ENCODE results near the gene IL6ST.

IL6ST gene

GRCh38 chr5:55899344-55899743 lies 95.4 kb downstream of the IL6ST start:
- in situ Hi-C loops (cut with MboI; ENCODE audit: low sequenced_read_pairs), result no loop called here

GRCh38 chr5:55897905-55898304 lies 96.9 kb downstream of the IL6ST start:
- in situ Hi-C loops (cut with MboI; ENCODE audit: low sequenced_read_pairs), result no loop called here

- in situ Hi-C loops (cut with MboI; ENCODE audit: low sequenced_read_pairs), result no loop called here
Measured at GRCh38 chr5:55897206-55897894, 97.4 kb downstream of the IL6ST start.

GRCh38 chr5:55896663-55897062 lies 98.1 kb downstream of the IL6ST start:
- in situ Hi-C loops (cut with MboI; ENCODE audit: low sequenced_read_pairs), result no loop called here

- in situ Hi-C loops (cut with MboI; ENCODE audit: low sequenced_read_pairs), result no loop called here
Measured at GRCh38 chr5:55896238-55896637, 98.5 kb downstream of the IL6ST start.

GRCh38 chr5:55895346-55895745 lies 99.4 kb downstream of the IL6ST start:
- in situ Hi-C loops (cut with MboI; ENCODE audit: low sequenced_read_pairs), result no loop called here

GRCh38 chr5:55894135-55894534 lies 100.6 kb downstream of the IL6ST start:
- in situ Hi-C loops (cut with MboI; ENCODE audit: low sequenced_read_pairs), result no loop called here

- in situ Hi-C loops (cut with MboI; ENCODE audit: low sequenced_read_pairs), result no loop called here
Measured at GRCh38 chr5:55892479-55892878, 102.3 kb downstream of the IL6ST start.

GRCh38 chr5:55888205-55888604 lies 106.6 kb downstream of the IL6ST start:
- in situ Hi-C loops (cut with MboI; ENCODE audit: low sequenced_read_pairs), result no loop called here

GRCh38 chr5:55885359-55885758 lies 109.4 kb downstream of the IL6ST start:
- in situ Hi-C loops (cut with MboI; ENCODE audit: low sequenced_read_pairs), result no loop called here
